Ramos (cell line): ENCODE results near the gene KLHL7.
"Not testable (repeated sequence)": the region's sequence is repeated elsewhere in the genome, so short reads cannot be mapped to it uniquely, and the experiment has no call there.

Experiments
- in situ Hi-C: fragments of 300-500 bp; cut with MboI; formaldehyde crosslinking; loops from one replicate; pipeline ENCODE4 v1.14.3; 2022; ENCODE audit warnings: low sequenced_read_pairs; ENCODE audit not compliant: unreplicated experiment

KLHL7 gene

DNA sequence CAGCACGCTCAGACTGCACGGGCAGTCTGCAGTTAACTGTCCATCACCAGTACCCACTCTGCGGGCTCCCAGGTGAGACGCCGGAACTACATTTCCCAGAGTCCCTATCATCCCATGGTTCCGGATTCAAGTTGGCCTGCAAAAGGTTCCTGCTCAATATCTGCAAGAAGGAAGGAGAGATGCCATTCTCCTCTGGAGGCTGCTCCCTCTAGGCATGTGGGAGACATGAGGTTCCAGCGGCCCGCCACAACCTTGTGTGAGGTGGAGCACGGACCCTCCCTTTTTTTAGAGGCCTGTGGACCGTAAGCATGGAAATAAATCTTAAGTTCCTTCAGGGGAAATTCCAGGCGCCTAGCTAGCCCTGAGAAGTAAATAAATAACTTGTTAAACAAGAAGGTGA, 106.0 kb downstream of the KLHL7 start:
- in situ Hi-C loops: no loop called here

- in situ Hi-C loops: no loop called here
Measured at GRCh38 chr7:23212395-23212794, 106.8 kb downstream of the KLHL7 start.

GRCh38 chr7:23212841-23213240, 107.3 kb downstream of the KLHL7 start:
- in situ Hi-C loops: no loop called here

- in situ Hi-C loops: no loop called here
Measured at GRCh38 chr7:23213755-23214154, 108.2 kb downstream of the KLHL7 start.

- in situ Hi-C loops: no loop called here
Measured at GRCh38 chr7:23214423-23214822, 108.8 kb downstream of the KLHL7 start.

- in situ Hi-C loops: no loop called here
Measured at GRCh38 chr7:23214938-23215337, 109.4 kb downstream of the KLHL7 start.

GRCh38 chr7:23216021-23216420, 110.4 kb downstream of the KLHL7 start:
- in situ Hi-C loops: no loop called here

DNA sequence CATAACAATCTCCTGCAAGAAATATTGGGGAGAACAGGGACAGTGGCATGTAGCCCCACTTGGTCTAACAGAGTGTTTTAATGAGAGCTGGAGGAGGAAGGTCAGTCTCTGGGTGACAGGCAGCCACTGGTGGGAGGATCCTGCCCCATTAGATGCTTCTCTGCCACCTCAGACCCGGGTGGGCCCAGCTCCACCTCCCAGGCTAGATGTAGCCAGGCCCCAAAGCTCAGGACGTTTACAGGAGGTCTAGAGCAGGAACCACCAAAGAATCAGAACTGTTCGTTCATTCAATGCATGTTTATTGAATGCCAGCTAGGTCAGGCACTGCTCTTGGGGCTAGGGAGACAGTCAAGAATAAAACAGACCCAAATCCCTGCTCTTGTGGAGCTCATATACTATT, 112.6 kb downstream of the KLHL7 start:
- in situ Hi-C loops: no loop called here

- in situ Hi-C loops: no loop called here
Measured at GRCh38 chr7:23220690-23221305, 115.2 kb downstream of the KLHL7 start.

DNA sequence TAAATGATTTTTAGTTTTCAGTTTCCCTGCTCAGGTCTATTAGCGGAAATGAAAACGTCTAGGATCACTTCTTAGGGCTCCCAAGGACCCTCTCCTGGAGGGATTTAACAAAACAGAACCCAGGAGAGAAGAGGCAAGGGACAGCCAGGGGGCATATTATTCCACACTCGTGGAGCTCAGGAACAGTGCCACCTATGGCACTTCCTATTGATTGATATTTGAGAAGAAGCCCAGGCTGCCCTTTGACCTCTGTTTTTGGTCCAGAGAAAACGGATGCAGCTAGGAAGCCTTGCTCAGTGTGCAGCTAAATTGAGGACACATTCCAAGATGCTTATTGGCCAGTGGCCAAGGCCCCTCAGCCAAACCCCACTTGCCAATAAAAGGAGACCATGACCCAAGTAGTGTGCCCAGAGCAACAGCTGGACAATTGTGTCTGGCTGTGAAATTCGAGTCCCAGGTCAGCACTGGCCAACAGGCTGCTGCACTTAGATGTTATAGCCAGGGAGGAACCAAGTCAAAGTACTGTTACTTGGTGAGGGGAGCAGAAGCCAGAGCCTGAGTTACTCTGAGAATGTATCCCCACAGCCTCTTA, 117.0 kb downstream of the KLHL7 start:
- in situ Hi-C loops: no loop called here

- in situ Hi-C loops: not testable (repeated sequence)
Measured at GRCh38 chr7:23224364-23224763, 118.8 kb downstream of the KLHL7 start.

GRCh38 chr7:23226844-23227450, 121.4 kb downstream of the KLHL7 start:
- in situ Hi-C loops: no loop called here
